Panc1 (cell line): ENCODE measurements around the gene MAP7. TPM values are rescaled to one million over a fixed set of nuclear protein-coding genes. Genes with fewer than 3 reads are reported as not detected.

Source experiments
- ATAC-seq: fragments of 200-7000 bp; cut with Tn5 transposase; 2 replicates; pipeline ENCODE4 v1.9.1; 2020; ENCODE audit warnings: mild to moderate bottlenecking, moderate library complexity
- BruUV-seq: library from RNA; stranded (reverse); fragments of 400-500 nt; replicated peaks from 2 replicates; lab custom pipeline; 2021; lab: Mats Ljungman, UMichigan
- CTCF ChIA-PET: fragments of 300-600 bp; sonication (Branson Sonifier 250); formaldehyde crosslinking; loops from one replicate; lab custom pipeline; 2022; ENCODE audit warnings: antibody characterized with exemption; lab: Charles Lee
- POLR2A ChIA-PET: fragments of 300-600 bp; sonication (Branson Sonifier 250); formaldehyde crosslinking; loops from one replicate; lab custom pipeline; 2022; ENCODE audit warnings: antibody characterized with exemption; lab: Charles Lee
- DNase-seq: peaks from one replicate; pipeline ENCODE4 v3.0.0-alpha.2; 2010; ENCODE audit warnings: low read depth, low spot score
- H3K27ac ChIP-seq: 2 replicates; pipeline ENCODE4 v1.5.1; 2011; ENCODE audit warnings: mild to moderate bottlenecking, low read length, inconsistent platforms
- H3K27me3 ChIP-seq: fragments of 200-500 bp; sonication (Bioruptor generic); 2 replicates; pipeline ENCODE4 v1.6.0; 2014; ENCODE audit warnings: low read length, inconsistent platforms; ENCODE audit not compliant: control insufficient read depth, insufficient read depth
- H3K36me3 ChIP-seq: fragments of 200-500 bp; sonication (Bioruptor generic); 2 replicates; pipeline ENCODE4 v1.5.1; 2014; ENCODE audit warnings: inconsistent platforms, mild to moderate bottlenecking, low read length, moderate library complexity; ENCODE audit not compliant: control insufficient read depth, insufficient read depth
- H3K4me1 ChIP-seq: 2 replicates; pipeline ENCODE4 v1.5.1; 2011; ENCODE audit warnings: inconsistent platforms, mild to moderate bottlenecking, low read length, moderate library complexity; ENCODE audit not compliant: control insufficient read depth, insufficient read depth
- H3K4me3 ChIP-seq, 2 experiments: 2 replicates each; pipeline ENCODE4 v1.5.1; 2011 to 2012; ENCODE audit warnings: low read depth in 2 of 2, low read length in 2 of 2, mild to moderate bottlenecking in 2 of 2, inconsistent platforms in 1 of 2, moderate library complexity in 1 of 2
- H3K9me3 ChIP-seq: fragments of 200-500 bp; sonication (Bioruptor generic); 2 replicates; pipeline ENCODE4 v1.5.1; 2014; ENCODE audit warnings: low read depth, mild to moderate bottlenecking, inconsistent platforms, low read length, moderate library complexity; ENCODE audit not compliant: control insufficient read depth, insufficient read depth
- CTCF ChIP-seq: fragments of 450-650 bp; IDR thresholded peaks from 2 replicates; pipeline ENCODE4 v1.5.1; 2017; ENCODE audit warnings: mild to moderate bottlenecking
- POLR2AphosphoS5 ChIP-seq: IDR thresholded peaks from 2 replicates; pipeline ENCODE4 v1.6.1; 2012; ENCODE audit warnings: mild to moderate bottlenecking, low read depth, low read length, moderate library complexity
- REST ChIP-seq, 2 experiments: IDR thresholded peaks; 2 replicates each; pipeline ENCODE4 v1.6.1; 2011 to 2012; ENCODE audit warnings: low read depth in 2 of 2, control low read depth in 1 of 2, low read length in 1 of 2, mild to moderate bottlenecking in 1 of 2, moderate library complexity in 1 of 2; ENCODE audit not compliant: insufficient read depth in 1 of 2
- SIN3A ChIP-seq: IDR thresholded peaks from 2 replicates; pipeline ENCODE4 v1.6.1; 2012; ENCODE audit warnings: low read depth, mild to moderate bottlenecking, low read length, moderate library complexity, borderline replicate concordance; ENCODE audit not compliant: insufficient read depth
- TCF7L2 ChIP-seq: IDR thresholded peaks from 2 replicates; pipeline ENCODE4 v1.6.1; 2011; ENCODE audit warnings: mild to moderate bottlenecking, low read depth, low read length, inconsistent platforms
- in situ Hi-C: cut with HindIII; loops from 2 replicates; pipeline ENCODE4 v1.10.0; 2016; ENCODE audit warnings: low sequenced_read_pairs, low pct_unique_long_range_greater_than_20kb
- intact Hi-C: fragments of 100-400 bp; cut with micrococcal nuclease; formaldehyde crosslinking; loops from one replicate; pipeline ENCODE4 v1.10.0; 2022; ENCODE audit not compliant: unreplicated experiment
- total RNA-seq: library from RNA; stranded (reverse); gene quantifications from one replicate; pipeline ENCODE4 v1.2.1, GENCODE V29; 2021; ENCODE audit not compliant: unreplicated experiment

The MAP7 gene
- total RNA-seq, 1 experiment from 2014 or later: 1.8 TPM

- intact Hi-C loops (no loop called here), in situ Hi-C loops (no loop called here)
- no TSS peak for BruUV-seq
- no peaks in the 10 kb centered on the region for H3K9me3 ChIP-seq
- no peaks in the 10 kb centered on the region for H3K36me3 ChIP-seq
- H3K4me1 ChIP-seq: no peaks in the 10 kb centered on the region
- no peak overlapping the region for H3K4me3 ChIP-seq
- ATAC-seq (no peak), DNase-seq (no peak)
- no peak for TF ChIP-seq SIN3A
- ChIA-PET POLR2A (no interaction called here), CTCF (no interaction called here)
- H3K27me3 ChIP-seq: no peaks in the 10 kb centered on the region
- no peak overlapping the region for H3K27ac ChIP-seq
Measured at GRCh38 chr6:136517002-136517401, 33.2 kb downstream of the MAP7 start.

GRCh38 chr6:136514591-136514990 is 35.6 kb downstream of the MAP7 start:
- no peak for TF ChIP-seq TCF7L2
- TF ChIP-seq SIN3A: no peak
- TF ChIP-seq CTCF: no peak
- no peak for TF ChIP-seq REST (IDR thresholded peaks at IDR 0.05; ENCODE audit: insufficient read depth in 1 of 2, low read depth in 2 of 2, low read length in 1 of 2)
- TF ChIP-seq POLR2AphosphoS5: no peak
- no peaks in the 10 kb centered on the region for H3K27me3 ChIP-seq
- in situ Hi-C loops (no loop called here), intact Hi-C loops (no loop called here)
- ChIA-PET POLR2A (no interaction called here), CTCF (no interaction called here)
- ATAC-seq: no peak
- no peaks in the 10 kb centered on the region for H3K9me3 ChIP-seq
- no peak for DNase-seq
- H3K4me3 ChIP-seq: no peak overlapping the region
- H3K36me3 ChIP-seq: no peaks in the 10 kb centered on the region
- no peak overlapping the region for H3K27ac ChIP-seq
- no TSS peak for BruUV-seq
- no peaks in the 10 kb centered on the region for H3K4me1 ChIP-seq

- no peak for DNase-seq
- H3K9me3 ChIP-seq: no peaks in the 10 kb centered on the region
- CTCF ChIA-PET: no interaction called here
- intact Hi-C loops: no loop called here
- H3K4me1 ChIP-seq: no peaks in the 10 kb centered on the region
- POLR2A ChIA-PET: no interaction called here
- H3K27me3 ChIP-seq: no peaks in the 10 kb centered on the region
- in situ Hi-C loops: no loop called here
- no peak for TF ChIP-seq REST (IDR thresholded peaks at IDR 0.05; ENCODE audit: insufficient read depth in 1 of 2, low read depth in 2 of 2, low read length in 1 of 2)
- no peaks in the 10 kb centered on the region for H3K36me3 ChIP-seq
- no TSS peak for BruUV-seq
- no peak overlapping the region for H3K4me3 ChIP-seq
- no peak overlapping the region for H3K27ac ChIP-seq
- no peak for ATAC-seq
Measured at GRCh38 chr6:136511926-136512325, 38.3 kb downstream of the MAP7 start.
